HG02943 (cell line): ENCODE data around the gene CTSL.

ENCODE experiments used
- ATAC-seq: cut with Tn5 transposase; IDR thresholded peaks from one replicate; pipeline ENCODE4 v1.9.1; 2021; ENCODE audit warnings: mild to moderate bottlenecking, low read depth, moderate library complexity; ENCODE audit not compliant: unreplicated experiment

The CTSL gene

DNA sequence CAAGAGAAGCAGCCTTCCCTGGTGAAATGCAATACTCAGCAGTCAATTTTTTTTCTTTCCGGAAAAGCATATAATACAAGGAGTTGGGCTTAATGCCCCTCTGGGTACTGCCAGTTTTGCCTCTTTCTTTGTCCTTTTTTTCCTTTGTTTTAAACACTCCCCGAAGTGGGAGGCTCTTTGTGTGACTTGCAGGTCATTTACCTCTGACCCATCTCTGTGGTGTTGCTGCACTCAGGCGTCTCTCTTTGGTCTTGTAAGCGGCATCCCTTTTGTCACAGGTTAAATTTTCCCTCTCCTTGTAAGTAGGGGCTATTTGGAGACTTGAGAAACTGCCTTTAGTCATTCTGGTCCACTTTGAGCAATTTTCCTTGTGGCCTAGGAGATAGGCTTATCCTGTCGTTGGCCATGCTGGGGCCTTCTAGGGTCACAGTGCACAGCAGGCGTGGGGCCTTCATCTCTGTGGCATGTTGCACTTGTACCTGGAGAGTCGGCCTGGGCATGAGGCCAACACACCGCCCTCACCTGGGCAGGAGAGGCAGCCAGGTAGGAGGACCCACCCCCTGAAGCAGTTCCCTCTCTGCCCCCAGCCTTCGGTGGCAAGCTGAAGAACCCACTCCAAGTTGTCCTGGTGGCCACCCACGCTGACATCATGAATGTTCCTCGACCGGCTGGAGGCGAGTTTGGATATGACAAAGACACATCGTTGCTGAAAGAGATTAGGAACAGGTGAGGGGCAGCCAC is 27.7 kb upstream of the CTSL start:
- no peak for ATAC-seq

DNA sequence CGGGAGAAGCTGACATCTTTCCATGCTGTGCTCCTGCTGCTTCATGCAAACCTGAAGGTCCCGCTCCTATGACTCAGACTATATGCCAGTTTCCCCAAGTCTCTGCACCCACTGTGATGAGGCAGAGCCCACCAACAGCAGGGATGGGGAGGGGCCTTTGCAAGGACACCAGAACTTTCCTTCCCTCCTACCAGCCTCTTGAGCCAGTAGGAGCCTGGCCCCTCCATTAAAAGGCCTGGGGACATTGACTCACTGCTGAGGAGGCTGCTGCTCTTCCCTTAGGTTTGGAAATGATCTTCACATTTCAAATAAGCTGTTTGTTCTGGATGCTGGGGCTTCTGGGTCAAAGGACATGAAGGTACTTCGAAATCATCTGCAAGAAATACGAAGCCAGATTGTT is 26.1 kb upstream of the CTSL start:
- ATAC-seq = no peak

DNA sequence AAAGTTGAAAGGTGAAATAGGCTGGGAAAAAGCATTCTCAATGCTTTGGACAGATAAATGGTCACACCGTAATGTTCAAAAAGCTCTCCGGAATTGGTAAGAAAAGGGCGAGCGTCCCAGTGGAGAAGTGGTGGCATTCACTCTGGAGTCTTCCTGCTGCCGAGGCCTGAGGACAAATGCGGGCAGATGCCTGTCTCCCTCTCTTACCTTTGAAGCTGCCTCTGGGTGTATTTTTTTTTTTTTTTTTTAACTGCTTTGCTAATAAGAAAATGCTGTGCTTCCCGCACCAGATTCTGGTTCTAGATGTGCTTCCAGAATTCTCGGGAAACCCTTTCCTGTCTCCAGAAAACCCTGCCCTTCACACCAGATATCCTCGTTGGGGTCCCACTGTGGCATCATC is 24.4 kb upstream of the CTSL start:
- no peak for ATAC-seq

- ATAC-seq = no peak
These were observed 23.9 kb upstream of the CTSL start for GRCh38 chr9:87701931-87702421.

GRCh38 chr9:87702921-87703320 is 23.0 kb upstream of the CTSL start:
- no peak for ATAC-seq

DNA sequence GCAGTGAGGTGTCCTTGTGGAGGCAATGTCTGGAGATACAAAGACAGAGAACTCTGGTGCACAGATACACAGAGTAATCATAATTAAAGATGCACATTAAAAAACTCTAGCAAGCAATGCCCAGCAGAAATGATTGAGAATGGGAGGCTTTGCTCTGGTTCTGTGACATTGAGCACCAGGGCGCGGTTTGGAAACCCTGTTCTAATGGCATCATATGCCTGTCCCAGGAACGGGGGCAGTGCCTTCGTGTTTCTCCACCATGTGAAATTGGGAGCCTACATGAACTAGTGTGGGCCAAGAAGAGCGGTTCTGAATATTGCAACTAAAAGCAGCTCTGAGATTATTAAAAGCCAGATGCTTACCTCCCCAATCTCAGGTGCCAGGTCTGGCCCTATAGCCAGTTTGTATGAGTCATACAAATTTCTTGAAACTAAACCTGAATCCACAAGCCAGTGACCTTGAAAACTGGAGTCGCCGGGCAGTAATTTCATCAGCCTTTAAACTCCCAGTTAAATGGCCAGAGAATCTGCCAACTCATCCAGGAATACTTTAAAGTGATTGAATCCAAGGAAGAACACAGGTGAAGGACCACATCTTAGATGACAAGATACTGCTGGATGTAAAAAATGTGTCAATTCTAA is 22.2 kb upstream of the CTSL start:
- ATAC-seq = no peak

DNA sequence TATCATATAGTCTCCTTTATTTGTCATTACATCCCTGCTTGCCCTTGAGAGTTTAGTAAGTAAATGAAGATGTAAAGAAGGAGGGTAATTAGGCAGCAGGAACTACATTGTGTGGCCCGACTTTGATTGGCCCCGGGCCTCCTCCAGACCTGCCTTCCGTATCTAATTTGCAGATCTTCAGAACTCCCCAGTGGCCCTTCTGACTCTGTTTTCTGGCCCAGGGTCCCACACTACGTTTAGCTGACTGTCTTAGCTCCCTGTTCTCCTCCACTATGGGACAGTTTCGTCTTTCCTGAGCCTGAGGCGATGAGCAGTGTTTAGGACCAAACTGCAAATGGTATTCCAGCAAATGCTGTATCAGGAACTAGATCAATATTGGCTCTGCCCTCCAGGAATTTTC is 21.6 kb upstream of the CTSL start:
- ATAC-seq = no peak

DNA sequence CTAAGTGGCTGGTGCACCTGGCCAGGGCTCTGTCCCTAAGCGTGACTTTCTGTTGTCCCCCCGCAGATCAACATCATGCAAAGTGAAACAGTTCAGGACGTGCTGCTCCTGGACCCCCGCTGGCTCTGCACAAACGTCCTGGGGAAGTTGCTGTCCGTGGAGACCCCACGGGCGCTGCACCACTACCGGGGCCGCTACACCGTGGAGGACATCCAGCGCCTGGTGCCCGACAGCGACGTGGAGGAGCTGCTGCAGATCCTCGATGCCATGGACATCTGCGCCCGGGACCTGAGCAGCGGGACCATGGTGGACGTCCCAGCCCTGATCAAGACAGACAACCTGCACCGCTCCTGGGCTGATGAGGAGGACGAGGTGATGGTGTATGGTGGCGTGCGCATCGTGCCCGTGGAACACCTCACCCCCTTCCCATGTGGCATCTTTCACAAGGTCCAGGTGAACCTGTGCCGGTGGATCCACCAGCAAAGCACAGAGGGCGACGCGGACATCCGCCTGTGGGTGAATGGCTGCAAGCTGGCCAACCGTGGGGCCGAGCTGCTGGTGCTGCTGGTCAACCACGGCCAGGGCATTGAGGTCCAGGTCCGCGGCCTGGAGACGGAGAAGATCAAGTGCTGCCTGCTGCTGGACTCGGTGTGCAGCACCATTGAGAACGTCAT is 19.7 kb upstream of the CTSL start:
- ATAC-seq = no peak

DNA sequence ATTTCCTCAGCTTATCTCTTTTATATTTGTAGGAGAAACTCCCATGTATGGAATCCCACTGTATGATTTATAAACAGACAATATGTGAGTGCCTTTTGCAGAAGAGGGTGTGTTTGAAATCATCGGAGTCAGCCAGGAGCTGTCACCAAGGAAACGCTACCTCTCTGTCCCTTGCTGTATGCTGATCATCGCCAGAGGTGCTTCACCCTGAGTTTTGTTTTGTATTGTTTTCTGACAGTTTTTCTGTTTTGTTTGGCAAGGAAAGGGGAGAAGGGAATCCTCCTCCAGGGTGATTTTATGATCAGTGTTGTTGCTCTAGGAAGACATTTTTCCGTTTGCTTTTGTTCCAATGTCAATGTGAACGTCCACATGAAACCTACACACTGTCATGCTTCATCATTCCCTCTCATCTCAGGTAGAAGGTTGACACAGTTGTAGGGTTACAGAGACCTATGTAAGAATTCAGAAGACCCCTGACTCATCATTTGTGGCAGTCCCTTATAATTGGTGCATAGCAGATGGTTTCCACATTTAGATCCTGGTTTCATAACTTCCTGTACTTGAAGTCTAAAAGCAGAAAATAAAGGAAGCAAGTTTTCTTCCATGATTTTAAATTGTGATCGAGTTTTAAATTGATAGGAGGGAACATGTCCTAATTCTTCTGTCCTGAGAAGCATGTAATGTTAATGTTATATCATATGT is 18.0 kb upstream of the CTSL start:
- no peak for ATAC-seq

DNA sequence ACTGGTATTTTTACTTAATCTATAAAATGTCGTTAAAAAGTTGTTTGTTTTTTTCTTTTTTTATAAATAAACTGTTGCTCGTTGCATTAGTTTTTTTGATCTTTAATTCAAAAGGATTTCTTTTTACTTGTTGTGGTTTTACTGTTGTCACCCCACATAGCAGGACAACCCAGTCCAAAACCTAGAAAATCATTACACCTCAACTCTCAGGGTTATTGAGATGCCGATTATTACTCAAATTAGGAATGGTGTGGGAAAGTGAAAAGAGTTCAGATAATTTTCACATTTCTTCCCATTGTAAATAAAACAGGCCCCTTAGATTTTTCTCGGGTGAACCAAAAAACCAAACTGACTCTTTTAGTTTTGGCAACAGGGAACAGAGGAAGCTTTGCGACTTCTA is 17.4 kb upstream of the CTSL start:
- ATAC-seq = no peak

- ATAC-seq = no peak
These were observed 16.8 kb upstream of the CTSL start for GRCh38 chr9:87708986-87709728.

DNA sequence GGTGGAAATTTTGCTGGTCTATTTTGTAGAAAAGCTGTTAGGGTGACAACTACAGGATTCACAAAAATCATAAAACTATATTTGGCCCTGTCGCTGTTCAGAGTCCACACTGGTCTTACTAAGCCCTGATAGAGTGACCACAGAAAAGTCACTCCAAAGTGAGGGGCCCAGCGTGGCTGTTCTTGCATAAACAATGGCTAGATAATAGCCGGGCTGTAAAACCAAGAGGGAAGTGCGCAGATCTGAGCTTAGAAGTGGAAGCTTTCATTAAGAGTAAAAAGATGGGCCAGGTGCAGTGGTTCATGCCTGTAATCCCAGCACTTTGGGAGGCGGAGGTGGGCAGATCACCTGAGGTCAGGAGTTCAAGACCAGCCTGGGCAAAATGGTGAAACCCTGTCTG is 15.5 kb upstream of the CTSL start:
- no peak for ATAC-seq

- ATAC-seq = no peak
These were observed 13.8 kb upstream of the CTSL start for GRCh38 chr9:87711857-87712800.

GRCh38 chr9:87712801-87713277 is 13.1 kb upstream of the CTSL start:
- ATAC-seq = no peak

DNA sequence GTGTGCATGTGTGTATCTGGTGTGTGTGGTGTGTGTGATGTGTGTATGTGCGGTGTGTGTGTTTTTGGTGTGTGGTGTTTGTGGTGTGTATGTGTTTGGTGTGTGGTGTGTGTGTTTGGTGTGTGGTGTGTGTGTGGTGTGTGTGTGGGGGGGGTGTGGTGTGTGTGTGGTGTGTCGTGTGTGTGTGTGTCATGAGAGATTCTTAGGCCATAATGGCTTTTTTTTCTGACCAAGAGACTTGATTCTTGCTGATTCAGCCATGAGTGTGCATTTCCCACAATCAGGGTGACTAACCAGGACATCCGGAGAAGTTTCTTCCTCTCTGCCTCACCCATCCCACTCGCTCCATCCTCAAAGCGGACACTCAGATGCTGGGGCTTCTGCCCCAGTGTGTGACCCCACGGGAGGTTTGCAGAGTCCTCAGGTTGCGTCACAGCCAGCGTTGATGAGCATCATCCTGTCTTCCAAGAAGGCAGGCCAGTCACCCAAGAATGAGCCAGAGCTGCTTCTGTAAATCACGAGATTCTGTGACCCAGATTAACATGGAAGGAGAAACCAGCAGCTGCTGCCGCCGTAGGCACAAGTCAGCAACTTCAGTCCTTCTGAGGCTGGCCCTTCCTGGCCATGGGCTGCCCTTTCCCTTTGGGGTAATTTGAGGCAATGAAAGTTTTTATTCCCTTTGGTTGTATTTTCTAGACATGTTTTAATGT is 12.5 kb upstream of the CTSL start:
- no peak for ATAC-seq

DNA sequence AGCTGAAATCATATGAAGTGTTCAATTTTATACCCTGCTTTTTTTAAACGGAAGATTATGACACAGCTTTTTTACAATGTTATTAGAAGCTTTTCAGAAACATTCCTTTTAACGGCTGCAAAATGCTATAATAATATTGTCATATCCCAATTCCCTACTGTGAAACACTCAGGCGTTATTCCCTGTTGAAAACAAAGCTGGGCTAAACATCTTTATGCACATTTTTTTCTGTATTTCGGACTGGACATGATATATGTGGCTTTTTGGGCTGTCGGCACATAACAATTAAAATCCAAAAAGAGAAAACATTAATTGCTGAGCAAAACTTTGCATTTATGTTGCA is 12.0 kb upstream of the CTSL start:
- no peak for ATAC-seq

DNA sequence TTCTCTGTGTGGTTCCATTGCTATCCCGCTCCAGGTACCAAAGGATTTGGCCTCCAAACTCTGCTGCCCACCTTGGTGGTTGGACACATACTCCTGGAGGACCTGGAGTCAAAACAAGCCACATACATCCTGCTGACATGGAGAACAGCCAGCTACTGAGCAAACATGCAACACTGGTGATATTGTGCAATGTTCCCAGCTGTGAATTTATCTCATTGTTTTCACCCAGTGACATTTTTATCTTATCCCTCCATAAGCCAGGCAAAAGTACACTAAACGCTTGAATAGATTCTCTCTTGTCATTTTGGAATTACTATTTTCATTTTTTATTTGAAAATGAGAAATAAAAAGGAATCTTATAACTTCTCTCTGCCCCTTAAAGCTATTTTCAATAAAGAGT is 11.1 kb upstream of the CTSL start:
- ATAC-seq = no peak

GRCh38 chr9:87716141-87716540 is 9.8 kb upstream of the CTSL start:
- no peak for ATAC-seq

- ATAC-seq = no peak
These were observed 8.5 kb upstream of the CTSL start for GRCh38 chr9:87717456-87717855.
